ENCODE data around the gene C16orf82.

Gene C16orf82

GRCh38 chr16:27048316-27048715 is 18.4 kb upstream of the C16orf82 start:
- TF ChIP-seq CTCF (IDR thresholded peaks at IDR 0.05; ENCODE audit: poor library complexity, severe bottlenecking) = no peak
- H3K4me1 ChIP-seq (ENCODE audit: insufficient read depth, poor library complexity, severe bottlenecking) = no peaks in the 10 kb centered on the region
- no peaks in the 10 kb centered on the region for H3K36me3 ChIP-seq (ENCODE audit: low read depth)
- no peaks in the 10 kb centered on the region for H3K27me3 ChIP-seq (ENCODE audit: insufficient read depth, poor library complexity, severe bottlenecking)
- ATAC-seq (ENCODE audit: low read depth) = 0 out of 3 replicates have a peak, but pooled peaks have one; percentile 31
- H3K4me3 ChIP-seq (ENCODE audit: severe bottlenecking) = no peak overlapping the region
- H3K9me3 ChIP-seq (ENCODE audit: severe bottlenecking) = no peaks in the 10 kb centered on the region
- H3K27ac ChIP-seq (ENCODE audit: poor library complexity, severe bottlenecking) = no peak overlapping the region
- DNase-seq (ENCODE audit: low spot score) = no peak

GRCh38 chr16:27049117-27049516 is 17.6 kb upstream of the C16orf82 start:
- no peak for TF ChIP-seq CTCF (IDR thresholded peaks at IDR 0.05; ENCODE audit: poor library complexity, severe bottlenecking)
- no peak for DNase-seq (ENCODE audit: low spot score)
- no peak overlapping the region for H3K4me3 ChIP-seq (ENCODE audit: severe bottlenecking)
- no peaks in the 10 kb centered on the region for H3K27me3 ChIP-seq (ENCODE audit: insufficient read depth, poor library complexity, severe bottlenecking)
- no peaks in the 10 kb centered on the region for H3K36me3 ChIP-seq (ENCODE audit: low read depth)
- ATAC-seq (ENCODE audit: low read depth) = no peak
- no peaks in the 10 kb centered on the region for H3K4me1 ChIP-seq (ENCODE audit: insufficient read depth, poor library complexity, severe bottlenecking)
- no peak overlapping the region for H3K27ac ChIP-seq (ENCODE audit: poor library complexity, severe bottlenecking)
- H3K9me3 ChIP-seq (ENCODE audit: severe bottlenecking) = no peaks in the 10 kb centered on the region

GRCh38 chr16:27052007-27052406 is 14.7 kb upstream of the C16orf82 start:
- no peak for TF ChIP-seq CTCF (IDR thresholded peaks at IDR 0.05; ENCODE audit: poor library complexity, severe bottlenecking)
- Histone ChIP-seq H3K4me3 (ENCODE audit: severe bottlenecking) (no peak overlapping the region), H3K27ac (ENCODE audit: poor library complexity, severe bottlenecking) (no peak overlapping the region), H3K27me3 (ENCODE audit: insufficient read depth, poor library complexity, severe bottlenecking) (no peaks in the 10 kb centered on the region), H3K36me3 (ENCODE audit: low read depth) (no peaks in the 10 kb centered on the region), H3K4me1 (ENCODE audit: insufficient read depth, poor library complexity, severe bottlenecking) (no peaks in the 10 kb centered on the region), H3K9me3 (ENCODE audit: severe bottlenecking) (no peaks in the 10 kb centered on the region)
- ATAC-seq (ENCODE audit: low read depth) = no peak
- DNase-seq (ENCODE audit: low spot score) = no peak

GRCh38 chr16:27053996-27054395 is 12.7 kb upstream of the C16orf82 start:
- H3K27me3 ChIP-seq (ENCODE audit: insufficient read depth, poor library complexity, severe bottlenecking) = no peaks in the 10 kb centered on the region
- no peaks in the 10 kb centered on the region for H3K4me1 ChIP-seq (ENCODE audit: insufficient read depth, poor library complexity, severe bottlenecking)
- H3K27ac ChIP-seq (ENCODE audit: poor library complexity, severe bottlenecking) = no peak overlapping the region
- DNase-seq (ENCODE audit: low spot score) (no peak), ATAC-seq (ENCODE audit: low read depth) (no peak)
- H3K9me3 ChIP-seq (ENCODE audit: severe bottlenecking) = no peaks in the 10 kb centered on the region
- no peaks in the 10 kb centered on the region for H3K36me3 ChIP-seq (ENCODE audit: low read depth)
- no peak overlapping the region for H3K4me3 ChIP-seq (ENCODE audit: severe bottlenecking)
- TF ChIP-seq CTCF (IDR thresholded peaks at IDR 0.05; ENCODE audit: poor library complexity, severe bottlenecking) = no peak

- no peak for TF ChIP-seq CTCF (IDR thresholded peaks at IDR 0.05; ENCODE audit: poor library complexity, severe bottlenecking)
- H3K4me3 ChIP-seq (ENCODE audit: severe bottlenecking) = no peak overlapping the region
- DNase-seq (ENCODE audit: low spot score) = no peak
Measured at GRCh38 chr16:27058299-27058698, 8.4 kb upstream of the C16orf82 start.

More at GRCh38 chr16:27058299-27058698, 8.4 kb upstream of the C16orf82 start:
- Histone ChIP-seq H3K4me1 (ENCODE audit: insufficient read depth, poor library complexity, severe bottlenecking) (no peaks in the 10 kb centered on the region), H3K27ac (ENCODE audit: poor library complexity, severe bottlenecking) (no peak overlapping the region), H3K36me3 (ENCODE audit: low read depth) (no peaks in the 10 kb centered on the region), H3K9me3 (ENCODE audit: severe bottlenecking) (no peaks in the 10 kb centered on the region), H3K27me3 (ENCODE audit: insufficient read depth, poor library complexity, severe bottlenecking) (no peaks in the 10 kb centered on the region)
- ATAC-seq (ENCODE audit: low read depth) = no peak

All from RWPE2 (cell line).